HG03060 (cell line): ENCODE data around the gene GNAL.
"Not testable (repeated sequence)": the region's sequence is repeated elsewhere in the genome, so short reads cannot be mapped to it uniquely, and the experiment has no call there.

Experiments used
- ATAC-seq: cut with Tn5 transposase; IDR thresholded peaks from one replicate; pipeline ENCODE4 v1.9.1; 2021; ENCODE audit warnings: low read depth, moderate number of reproducible peaks; ENCODE audit not compliant: unreplicated experiment

The GNAL gene

GRCh38 chr18:11834772-11835171 is 145.7 kb downstream of the GNAL start:
- no peak for ATAC-seq

DNA sequence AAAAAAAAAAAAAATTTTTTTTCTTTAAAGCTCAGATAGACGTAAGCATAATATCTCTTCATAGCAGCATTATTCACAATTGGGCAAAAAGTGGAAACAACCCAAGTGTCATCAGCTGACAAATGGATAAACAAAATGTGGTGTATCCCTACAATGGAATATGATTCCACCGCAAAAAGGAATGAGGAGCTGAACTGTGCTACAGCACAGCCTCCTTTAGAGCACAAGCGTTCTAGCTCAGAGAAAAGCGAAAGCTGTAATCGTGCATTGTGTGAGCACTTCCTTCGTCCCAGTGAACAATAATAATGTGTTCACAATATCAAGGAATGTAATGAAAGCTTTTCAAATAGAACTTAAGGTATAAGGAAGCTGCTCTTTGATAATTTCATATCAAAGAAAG is 150.5 kb downstream of the GNAL start:
- no peak for ATAC-seq

- no peak for ATAC-seq
Observed at GRCh38 chr18:11840493-11840892, 151.4 kb downstream of the GNAL start.

GRCh38 chr18:11842562-11842961 is 153.5 kb downstream of the GNAL start:
- no peak for ATAC-seq

DNA sequence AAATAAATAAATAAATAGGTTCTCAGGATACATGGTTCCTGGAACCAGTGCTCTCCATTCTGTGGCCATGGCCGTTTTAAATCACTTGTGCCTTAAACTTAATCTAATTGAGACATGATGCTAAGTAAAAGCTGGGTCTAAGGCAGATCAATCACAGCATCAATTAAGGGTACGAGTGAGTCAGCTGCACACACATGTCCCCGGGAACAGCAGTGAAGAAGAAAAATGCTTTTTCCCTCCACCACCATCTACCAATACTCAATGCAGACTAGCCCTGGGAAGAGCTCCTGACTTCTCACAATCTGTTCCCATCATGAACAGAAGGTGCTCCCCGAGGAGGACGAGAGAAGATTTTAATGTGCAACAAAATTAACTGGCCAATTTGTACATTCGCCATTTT is 155.4 kb downstream of the GNAL start:
- no peak for ATAC-seq

DNA sequence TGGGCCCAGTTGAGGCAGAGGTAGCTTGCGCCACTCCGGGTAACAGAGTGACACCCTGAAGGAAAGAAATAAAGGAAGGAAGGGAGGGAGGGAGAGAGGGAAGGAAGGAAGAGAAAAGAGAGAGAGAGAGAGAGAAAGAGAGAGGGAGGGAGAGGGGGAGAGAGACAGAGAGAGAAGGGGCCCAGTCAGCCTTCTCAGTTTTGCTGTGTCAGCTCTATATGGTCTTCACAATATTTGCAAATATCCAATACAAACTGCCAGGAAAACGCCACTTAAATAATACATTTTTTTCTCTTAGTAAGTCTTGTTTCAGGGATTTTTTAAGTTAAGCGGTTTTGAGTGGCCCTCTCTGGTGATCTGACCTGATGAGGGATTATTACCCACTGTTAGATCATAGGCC is 156.6 kb downstream of the GNAL start:
- ATAC-seq = no peak

GRCh38 chr18:11847811-11848210 is 158.7 kb downstream of the GNAL start:
- no peak for ATAC-seq

- ATAC-seq = no peak
Observed at GRCh38 chr18:11849279-11849678, 160.2 kb downstream of the GNAL start.

DNA sequence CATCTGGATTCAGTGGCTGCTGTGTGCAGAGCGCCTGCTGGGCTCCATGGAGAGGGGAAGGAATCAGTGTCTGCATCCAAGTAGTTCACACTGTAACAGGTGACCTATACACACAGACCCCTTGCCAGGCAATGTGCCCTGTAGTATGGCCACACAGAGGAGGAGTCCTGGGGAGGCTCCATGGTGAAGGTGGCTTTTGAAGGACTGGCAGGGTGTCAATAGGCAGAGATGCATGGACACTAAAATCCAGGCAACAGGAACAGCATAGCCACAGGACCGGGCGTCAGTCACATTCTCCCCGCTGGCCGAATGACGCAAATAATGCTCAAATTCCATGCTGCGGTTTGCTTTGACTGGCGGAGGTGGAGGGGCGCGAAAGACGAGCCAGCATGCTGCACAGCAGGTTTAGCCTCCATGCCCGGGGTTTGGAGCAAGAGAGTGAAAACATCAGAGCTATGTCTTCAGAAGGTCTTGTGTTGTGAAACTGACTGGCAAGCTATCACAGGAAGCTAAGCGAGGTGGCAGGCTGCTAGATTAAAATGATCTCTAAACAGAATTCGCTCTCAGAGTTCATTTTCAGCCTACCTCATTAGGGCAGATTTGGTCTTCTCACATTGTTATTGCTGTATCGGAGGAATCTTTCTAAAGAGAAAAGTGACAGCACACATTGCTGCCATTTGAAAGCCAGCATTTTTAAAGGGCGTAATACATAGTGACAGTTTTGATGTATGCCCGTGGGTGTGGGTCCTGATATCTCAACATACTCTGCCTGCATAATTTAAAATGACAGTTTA is 161.0 kb downstream of the GNAL start:
- ATAC-seq = no peak

DNA sequence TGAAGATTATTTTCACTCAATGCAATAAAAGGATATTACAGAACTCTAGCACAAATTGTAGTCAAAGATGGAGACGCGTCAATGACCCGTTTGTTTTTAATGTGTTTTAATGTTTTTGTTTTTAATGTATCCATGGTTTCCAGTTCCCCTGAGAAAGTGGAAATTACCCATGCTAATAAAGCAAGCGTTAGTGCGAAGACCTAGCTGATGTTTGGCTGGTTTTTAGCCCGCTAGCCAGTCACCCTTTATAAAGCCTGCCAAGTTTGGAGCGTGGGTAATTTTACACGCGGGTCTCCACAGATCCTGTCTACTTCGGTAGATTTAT is 161.7 kb downstream of the GNAL start:
- ATAC-seq = peak; percentile 19

GRCh38 chr18:11851146-11851805 is 162.2 kb downstream of the GNAL start, which contains the start of gene CHMP1B:
TSS of gene CHMP1B (plus strand) at chr18:11851413. CDS start at chr18:11851512, 99 bp downstream.
- ATAC-seq = peak; percentile 61

DNA sequence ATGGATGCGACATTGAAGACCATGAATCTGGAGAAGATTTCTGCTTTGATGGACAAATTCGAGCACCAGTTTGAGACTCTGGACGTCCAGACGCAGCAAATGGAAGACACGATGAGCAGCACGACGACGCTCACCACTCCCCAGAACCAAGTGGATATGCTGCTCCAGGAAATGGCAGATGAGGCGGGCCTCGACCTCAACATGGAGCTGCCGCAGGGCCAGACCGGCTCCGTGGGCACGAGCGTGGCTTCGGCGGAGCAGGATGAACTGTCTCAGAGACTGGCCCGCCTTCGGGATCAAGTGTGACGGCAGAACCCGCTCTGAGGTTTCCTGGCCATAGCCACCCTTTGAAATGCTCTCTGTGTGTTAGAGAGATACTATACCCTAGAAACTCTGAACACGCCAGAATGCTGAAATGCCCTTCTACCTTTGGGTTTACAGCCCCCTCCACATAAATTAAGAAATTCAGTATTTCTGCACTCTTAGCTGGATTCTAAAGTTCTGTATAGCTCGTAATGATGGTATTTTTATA is 162.8 kb downstream of the GNAL start:
- no peak for ATAC-seq

GRCh38 chr18:11854554-11854953 is 165.5 kb downstream of the GNAL start:
- ATAC-seq = not testable (repeated sequence)

DNA sequence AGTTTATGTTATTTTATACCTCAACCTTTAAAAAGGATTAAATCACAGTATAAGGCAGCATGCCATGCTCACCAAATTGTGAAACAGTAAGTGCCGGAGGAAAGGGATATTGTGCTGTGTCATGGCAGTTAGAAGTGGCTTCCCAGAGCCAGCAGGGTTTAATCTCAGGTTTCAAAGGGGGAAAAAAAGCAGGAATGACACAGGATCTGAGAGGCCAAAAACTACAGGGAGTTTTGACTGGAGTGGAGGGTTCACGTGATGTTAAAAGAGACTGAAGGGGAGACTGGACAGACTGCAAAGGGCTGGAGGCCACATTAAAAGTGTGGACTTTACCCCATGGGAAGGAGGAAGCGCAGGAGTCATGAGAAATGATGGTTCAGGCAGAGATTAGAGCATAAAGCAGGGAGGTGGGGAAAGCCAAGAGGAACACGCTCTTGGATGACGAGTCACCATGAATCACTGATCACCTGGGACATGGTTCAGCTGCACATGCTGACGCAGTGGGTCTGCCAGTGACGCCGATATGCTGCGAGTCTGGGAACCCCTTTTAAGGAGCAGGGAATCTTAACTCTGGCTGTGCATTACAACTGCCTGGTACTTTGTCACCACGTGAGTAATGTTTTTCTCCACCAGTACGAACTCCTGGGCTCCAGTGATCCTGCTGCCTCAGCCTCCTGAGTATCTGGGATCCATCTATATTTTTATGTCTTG is 168.3 kb downstream of the GNAL start:
- ATAC-seq = no peak

GRCh38 chr18:11859282-11859830 is 170.3 kb downstream of the GNAL start:
- ATAC-seq = no peak

DNA sequence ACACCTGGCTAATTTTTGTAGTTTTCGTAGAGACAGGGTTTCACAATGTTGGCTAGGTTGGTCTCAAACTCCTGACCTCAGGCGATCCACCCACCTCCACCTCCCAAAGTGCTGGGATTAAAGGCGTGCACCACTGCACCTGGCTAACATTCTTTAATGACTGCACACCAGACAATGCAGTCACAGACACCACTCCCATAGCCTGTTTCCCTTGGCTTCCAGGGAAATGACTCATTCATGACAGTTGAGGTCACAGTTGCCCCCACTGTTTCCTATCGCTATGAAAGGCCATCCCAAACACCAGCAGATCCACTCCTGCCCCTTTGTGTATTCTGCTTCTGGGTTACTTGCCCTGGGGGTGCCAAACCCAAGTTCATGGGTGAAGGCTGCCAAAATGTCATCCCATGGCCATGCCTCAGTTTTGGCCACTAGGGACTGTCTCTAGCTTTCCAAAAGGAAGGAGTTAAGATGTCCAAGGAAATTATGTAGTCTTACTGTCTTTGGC is 170.9 kb downstream of the GNAL start:
- no peak for ATAC-seq

GRCh38 chr18:11860594-11861450 is 171.8 kb downstream of the GNAL start:
- ATAC-seq = no peak

- no peak for ATAC-seq
Observed at GRCh38 chr18:11861583-11862288, 172.7 kb downstream of the GNAL start.

GRCh38 chr18:11862468-11863137 is 173.5 kb downstream of the GNAL start:
- ATAC-seq = no peak
